Breast epithelium (tissue), 4 donors: Measurements from ENCODE around the gene BEST1. TPM values are rescaled to one million over a fixed set of nuclear protein-coding genes. Genes with fewer than 3 reads are reported as not detected.

Experiments
- DNase-seq, 2 donors: peaks; one replicate each; pipeline ENCODE4 v3.0.0-alpha.2; 2019; ENCODE audit warnings: low spot score in 2 of 2
- H3K27ac ChIP-seq, 2 donors: fragments of 200-600 bp; sonication (generic) in 1 of 2; one replicate each; pipeline ENCODE4 v1.5.1; 2016 to 2019; ENCODE audit warnings: mild to moderate bottlenecking in 1 of 2
- H3K27me3 ChIP-seq, 2 donors: fragments of 200-600 bp; sonication (generic) in 1 of 2; one replicate each; pipeline versions ENCODE4 v1.5.1 to v1.6.0; 2017 to 2019; ENCODE audit warnings: control low read depth in 1 of 2, mild to moderate bottlenecking in 1 of 2
- H3K36me3 ChIP-seq: fragments of 200-600 bp; one replicate; pipeline ENCODE4 v1.5.1; 2019
- H3K4me1 ChIP-seq, 2 donors: fragments of 200-600 bp; sonication (generic); one replicate each; pipeline ENCODE4 v1.5.1; 2016 to 2019; ENCODE audit warnings: control low read depth in 1 of 2
- H3K4me3 ChIP-seq, 3 donors: fragments of 200-600 bp; sonication (generic); 1 replicate in 2 of 3; 2 replicates in 1 of 3; pipeline ENCODE4 v1.5.1; 2016 to 2019; ENCODE audit warnings: mild to moderate bottlenecking in 3 of 3, moderate library complexity in 2 of 3
- H3K9me3 ChIP-seq, 2 donors: fragments of 200-600 bp; sonication (generic) in 1 of 2; one replicate each; pipeline ENCODE4 v1.5.1; 2016 to 2019; ENCODE audit warnings: control low read depth in 1 of 2
- CTCF ChIP-seq, 3 donors: fragments of 450-650 bp; IDR thresholded peaks; one replicate each; pipeline ENCODE4 v1.5.1; 2016 to 2017; ENCODE audit warnings: antibody characterized with exemption in 3 of 3, mild to moderate bottlenecking in 3 of 3, moderate library complexity in 3 of 3
- POLR2A ChIP-seq: fragments of 450-650 bp; IDR thresholded peaks from one replicate; pipeline ENCODE4 v1.6.1; 2016; ENCODE audit warnings: antibody characterized with exemption, mild to moderate bottlenecking, moderate library complexity
- POLR2AphosphoS5 ChIP-seq, 3 donors: sonication (generic); formaldehyde crosslinking; IDR thresholded peaks; one replicate each; pipeline ENCODE4 v1.6.1; 2017; ENCODE audit warnings: antibody characterized with exemption in 3 of 3
- intact Hi-C: fragments of 100-400 bp; cut with DNase I; formaldehyde crosslinking; loops from one replicate; pipeline ENCODE4 v1.15.1; 2023; ENCODE audit warnings: low total_unique reads
- total RNA-seq, 3 donors: library from RNA; depleted of rRNA; stranded (reverse); fragments of >200 nt; gene quantifications; one replicate each; pipeline ENCODE4 v1.1.0, GENCODE V29; 2016

Gene BEST1
- total RNA-seq, 3 donors from 2014 or later = 3.7 to 10.1 (median 5.9) TPM

- H3K4me3 ChIP-seq = peak overlapping the region; percentile 67 to 92 (median 82)
- peaks cover 0 to 9% of the 10 kb centered on the region in 2 donors for H3K4me1 ChIP-seq
- intact Hi-C loops = no loop called here
- DNase-seq = no peak
- H3K27ac ChIP-seq = peak overlapping the region; percentile 59 to 95
- no peak for TF ChIP-seq CTCF (IDR thresholded peaks at IDR 0.05)
- TF ChIP-seq POLR2AphosphoS5 (IDR thresholded peaks at IDR 0.05) = no peak
- no peak for TF ChIP-seq POLR2A
- H3K27me3 ChIP-seq = no peaks in the 10 kb centered on the region
- H3K9me3 ChIP-seq = no peaks in the 10 kb centered on the region
- no peaks in the 10 kb centered on the region for H3K36me3 ChIP-seq
Measured at GRCh38 chr11:61916737-61917333, 33.3 kb upstream of the BEST1 start.

GRCh38 chr11:61917334-61918109, 32.6 kb upstream of the BEST1 start, which contains the start of gene RAB3IL1:
Gene RAB3IL1 (minus strand): TSS chr11:61917566. CDS start chr11:61917367, 199 bp downstream.
- no peaks in the 10 kb centered on the region for H3K9me3 ChIP-seq
- H3K4me1 ChIP-seq = peaks cover 0 to 9% of the 10 kb centered on the region in 2 donors
- H3K4me3 ChIP-seq = peak within 1 kb of the TSS; percentile 67 to 92 (median 82)
- no peak for DNase-seq
- peak within 1 kb of the TSS; percentile 59 to 95 for H3K27ac ChIP-seq
- intact Hi-C loops = no loop called here
- peak in 2 of 3 donors; percentile 29 to 70 for TF ChIP-seq POLR2AphosphoS5 (IDR thresholded peaks at IDR 0.05)
- TF ChIP-seq CTCF (IDR thresholded peaks at IDR 0.05) = no peak
- TF ChIP-seq POLR2A = peak; percentile 16
- H3K27me3 ChIP-seq = no peaks in the 10 kb centered on the region
- no peaks in the 10 kb centered on the region for H3K36me3 ChIP-seq

GRCh38 chr11:61918251-61918937, 31.8 kb upstream of the BEST1 start:
- no peaks in the 10 kb centered on the region for H3K27me3 ChIP-seq
- no peak for DNase-seq
- H3K4me3 ChIP-seq = peak overlapping the region; percentile 67 to 92 (median 82)
- peak overlapping the region; percentile 59 to 95 for H3K27ac ChIP-seq
- TF ChIP-seq POLR2A = no peak
- TF ChIP-seq POLR2AphosphoS5 (IDR thresholded peaks at IDR 0.05) = no peak
- no peak for TF ChIP-seq CTCF (IDR thresholded peaks at IDR 0.05)
- H3K9me3 ChIP-seq = no peaks in the 10 kb centered on the region
- intact Hi-C loops = no loop called here
- H3K4me1 ChIP-seq = peaks cover 7 to 17% of the 10 kb centered on the region in 2 donors
- H3K36me3 ChIP-seq = no peaks in the 10 kb centered on the region

GRCh38 chr11:61918938-61919704, 31.0 kb upstream of the BEST1 start:
- Histone ChIP-seq H3K36me3 (no peaks in the 10 kb centered on the region), H3K4me3 (peak overlapping the region in 1 of 3 donors; percentile 92), H3K27me3 (no peaks in the 10 kb centered on the region), H3K9me3 (no peaks in the 10 kb centered on the region), H3K27ac (peak overlapping the region; percentile 59 to 95), H3K4me1 (peaks cover 11 to 22% of the 10 kb centered on the region in 2 donors)
- peak in 1 of 2 donors; percentile 23 for DNase-seq
- intact Hi-C loops = no loop called here
- no peak for TF ChIP-seq CTCF (IDR thresholded peaks at IDR 0.05)
- no peak for TF ChIP-seq POLR2A
- TF ChIP-seq POLR2AphosphoS5 (IDR thresholded peaks at IDR 0.05) = no peak
